Gastrocnemius medialis (tissue), 4 donors: ENCODE measurements around the gene EFCAB5. TPM values are rescaled to one million over a fixed set of nuclear protein-coding genes. Genes with fewer than 3 reads are reported as not detected.
"Not testable (repeated sequence)": the region's sequence is repeated elsewhere in the genome, so short reads cannot be mapped to it uniquely, and the experiment has no call there.

Source experiments
- ATAC-seq, 2 donors: fragments of 150-250 bp; one replicate each; pipeline ENCODE4 v1.9.1; 2016
- DNase-seq, 2 donors: peaks; one replicate each; pipeline ENCODE4 v3.0.0-alpha.2; 2019
- H3K27ac ChIP-seq, 4 donors: fragments of 200-600 bp; sonication (generic); 1 replicate in 1 of 4; 2 replicates in 3 of 4; pipeline ENCODE4 v1.5.1; 2016 to 2018; ENCODE audit warnings: mild to moderate bottlenecking in 2 of 4, moderate library complexity in 1 of 4
- H3K27me3 ChIP-seq, 3 donors: fragments of 200-600 bp; sonication (generic) in 2 of 3; 1 replicate in 1 of 3; 2 replicates in 2 of 3; pipeline versions ENCODE4 v1.5.1 to v1.6.0; 2016 to 2019; ENCODE audit warnings: mild to moderate bottlenecking in 1 of 3, moderate library complexity in 1 of 3
- H3K36me3 ChIP-seq, 2 donors: fragments of 200-600 bp; sonication (generic) in 1 of 2; one replicate each; pipeline ENCODE4 v1.5.1; 2017 to 2018
- H3K4me1 ChIP-seq, 2 donors: fragments of 200-600 bp; sonication (generic) in 1 of 2; one replicate each; pipeline ENCODE4 v1.5.1; 2016 to 2017; ENCODE audit warnings: mild to moderate bottlenecking in 2 of 2
- H3K4me3 ChIP-seq, 4 donors: fragments of 200-600 bp; sonication (generic) in 3 of 4; 1 replicate in 1 of 4; 2 replicates in 3 of 4; pipeline ENCODE4 v1.5.1; 2016 to 2019; ENCODE audit warnings: mild to moderate bottlenecking in 2 of 4
- H3K9me3 ChIP-seq, 3 donors: fragments of 200-600 bp; sonication (generic) in 2 of 3; 1 replicate in 1 of 3; 2 replicates in 2 of 3; pipeline ENCODE4 v1.5.1; 2016 to 2019
- CTCF ChIP-seq, 5 experiments: fragments of 450-650 bp in 3 of 5; fragments of 200-600 bp in 2 of 5; sonication (generic) in 2 of 5; IDR thresholded peaks in 4 of 5; conservative IDR thresholded peaks in 1 of 5; 1 replicate in 4 of 5; 2 replicates in 1 of 5; pipeline ENCODE4 v1.5.1; 2016 to 2019; ENCODE audit warnings: antibody characterized with exemption in 5 of 5, mild to moderate bottlenecking in 3 of 5, moderate library complexity in 3 of 5
- POLR2A ChIP-seq, 2 donors: fragments of 450-650 bp; IDR thresholded peaks; one replicate each; pipeline ENCODE4 v1.6.1; 2017; ENCODE audit warnings: antibody characterized with exemption in 2 of 2, mild to moderate bottlenecking in 2 of 2, moderate library complexity in 2 of 2
- in situ Hi-C, 4 donors: fragments of 200-750 bp; cut with MboI; loops; one replicate each; pipeline versions ENCODE4 v1.15.0 to v1.8.0; 2017; ENCODE audit warnings: low sequenced_read_pairs in 4 of 4
- intact Hi-C: fragments of 100-400 bp; cut with DNase I; formaldehyde crosslinking; loops from one replicate; pipeline ENCODE4 v1.15.1; 2023; ENCODE audit warnings: low total_unique reads
- total RNA-seq, 4 donors: library from RNA; depleted of rRNA; stranded (reverse); fragments of >200 nt; gene quantifications; one replicate each; pipeline versions ENCODE4 v1.1.0 to v1.2.3, GENCODE V29; 2016

Gene EFCAB5
- total RNA-seq, 4 donors from 2014 or later: 0.04 to 0.36 TPM; not detected in 2

DNA sequence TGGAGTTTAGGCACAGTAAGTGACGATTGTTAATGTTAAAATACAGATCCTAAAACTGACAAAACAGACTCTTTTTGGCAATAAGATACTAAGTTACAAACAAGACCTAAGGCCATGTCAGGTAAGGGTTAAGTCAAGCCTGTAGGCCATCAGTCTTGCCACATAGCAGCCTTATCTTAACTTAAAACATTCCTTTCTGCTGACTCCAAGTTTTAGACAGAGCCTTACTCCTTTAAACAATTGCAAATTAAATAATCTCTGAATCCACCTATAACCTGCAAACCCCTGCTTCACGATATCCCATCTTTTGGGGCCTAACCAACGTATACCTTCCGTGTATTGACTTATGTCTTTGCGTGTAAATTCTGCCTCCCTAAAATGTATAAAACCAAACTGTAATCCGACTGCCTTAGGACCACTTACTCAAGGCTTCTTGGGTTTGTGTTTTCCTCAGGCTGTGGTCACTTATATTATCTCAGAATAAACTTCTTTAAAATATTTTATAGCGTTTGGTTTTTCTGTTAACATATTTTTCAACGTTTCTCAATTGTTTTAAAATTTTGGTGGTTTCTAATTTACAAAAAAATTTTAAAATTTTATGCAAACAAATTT, 64.4 kb downstream of the EFCAB5 start:
- Histone ChIP-seq H3K36me3 (no peaks in the 10 kb centered on the region), H3K4me3 (no peak overlapping the region), H3K27me3 (no peaks in the 10 kb centered on the region), H3K27ac (no peak overlapping the region), H3K9me3 (no peaks in the 10 kb centered on the region), H3K4me1 (no peaks in the 10 kb centered on the region)
- intact Hi-C loops (no loop called here), in situ Hi-C loops (no loop called here)
- DNase-seq: no peak
- TF ChIP-seq CTCF (IDR thresholded peaks at IDR 0.05 in 4 of 5, conservative IDR thresholded peaks at IDR 0.05 in 1 of 5) (no peak), POLR2A (IDR thresholded peaks at IDR 0.05) (no peak)
- ATAC-seq: no peak

DNA sequence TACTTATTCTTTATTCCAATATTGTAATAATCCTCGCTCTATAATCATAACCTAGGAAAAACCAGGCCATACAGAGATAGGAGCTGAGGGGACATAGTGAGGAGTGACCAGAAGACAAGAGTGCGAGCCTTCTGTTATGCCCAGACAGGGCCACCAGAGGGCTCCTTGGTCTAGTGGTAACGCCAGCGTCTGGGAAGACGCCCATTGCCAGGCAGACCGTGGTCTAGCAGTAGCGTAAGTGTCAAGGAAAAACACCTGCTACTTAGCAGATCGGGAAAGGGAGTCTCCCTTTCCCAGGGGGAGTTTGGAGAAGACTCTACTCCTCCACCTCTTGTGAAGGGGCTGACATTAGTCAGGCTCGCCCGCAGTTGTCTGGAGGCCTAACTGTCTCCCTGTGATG, 70.5 kb downstream of the EFCAB5 start:
- in situ Hi-C loops: loop anchor here in 1 of 4 donors (10.0 kb wide), 1 partner anchor 207 kb away; no protein-coding TSS in a partner anchor
- H3K36me3 ChIP-seq, H3K4me3 ChIP-seq, H3K9me3 ChIP-seq, H3K4me1 ChIP-seq, ATAC-seq, DNase-seq, H3K27ac ChIP-seq, intact Hi-C loops, H3K27me3 ChIP-seq: not testable (repeated sequence)

DNA sequence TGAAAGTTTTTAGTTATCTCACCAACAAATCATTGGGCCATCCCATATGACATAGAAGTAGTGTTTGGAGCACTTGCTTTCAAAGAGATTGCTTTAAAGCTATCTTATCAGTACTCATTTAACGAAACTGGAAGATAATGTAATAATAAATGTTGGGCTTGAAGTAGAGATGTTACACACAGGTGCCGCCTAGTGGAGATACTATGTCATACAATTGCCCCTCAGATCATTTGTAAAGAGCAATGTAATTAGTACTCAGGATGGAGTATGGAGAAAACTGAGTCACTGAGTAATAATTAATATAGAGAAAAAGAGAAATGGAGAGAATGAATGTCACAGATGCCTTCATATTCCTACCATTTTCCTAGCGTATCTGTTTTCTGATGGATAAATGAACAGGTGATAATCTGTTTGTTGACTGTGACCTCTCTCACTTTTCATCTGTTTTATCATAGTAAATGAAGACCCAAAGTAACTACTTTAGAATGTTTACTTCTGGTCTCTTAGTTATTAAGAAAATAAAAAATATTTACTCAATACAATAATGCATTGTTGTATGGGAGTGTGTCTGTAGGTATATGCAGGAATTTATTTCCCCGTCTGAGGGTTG, 80.4 kb downstream of the EFCAB5 start:
- Histone ChIP-seq H3K4me3 (peak overlapping the region in 1 of 4 donors; percentile 10), H3K27ac (no peak overlapping the region), H3K9me3 (no peaks in the 10 kb centered on the region), H3K4me1 (no peaks in the 10 kb centered on the region), H3K27me3 (no peaks in the 10 kb centered on the region), H3K36me3 (no peaks in the 10 kb centered on the region)
- TF ChIP-seq CTCF (IDR thresholded peaks at IDR 0.05 in 4 of 5, conservative IDR thresholded peaks at IDR 0.05 in 1 of 5) (peak; percentile 51 to 76 (median 58)), POLR2A (IDR thresholded peaks at IDR 0.05) (no peak)
- ATAC-seq: no peak
- in situ Hi-C loops: no loop called here
- intact Hi-C loops: loop anchor here (2.0 to 10.0 kb wide), 2 partner anchors 215 to 437 kb away; partner anchors contain the start of gene GIT1
- DNase-seq: no peak

- DNase-seq, in situ Hi-C loops, H3K4me3 ChIP-seq, ATAC-seq, H3K27me3 ChIP-seq, H3K36me3 ChIP-seq, H3K9me3 ChIP-seq, H3K27ac ChIP-seq, H3K4me1 ChIP-seq: not testable (repeated sequence)
- intact Hi-C loops: loop anchor here (10.0 kb wide), 1 partner anchor 441 kb away; the partner anchor contains the start of gene GIT1
Measured at GRCh38 chr17:30025325-30025724, 83.9 kb downstream of the EFCAB5 start.

- Histone ChIP-seq H3K4me3 (no peak overlapping the region), H3K4me1 (no peaks in the 10 kb centered on the region), H3K27ac (no peak overlapping the region), H3K36me3 (no peaks in the 10 kb centered on the region), H3K9me3 (no peaks in the 10 kb centered on the region), H3K27me3 (no peaks in the 10 kb centered on the region)
- DNase-seq (no peak), ATAC-seq (no peak)
- in situ Hi-C loops (no loop called here), intact Hi-C loops (loop anchor here (10.0 kb wide), 1 partner anchor 443 kb away; the partner anchor contains the start of gene GIT1)
- TF ChIP-seq CTCF (IDR thresholded peaks at IDR 0.05 in 4 of 5, conservative IDR thresholded peaks at IDR 0.05 in 1 of 5) (no peak), POLR2A (IDR thresholded peaks at IDR 0.05) (no peak)
Measured at GRCh38 chr17:30027676-30028075, 86.2 kb downstream of the EFCAB5 start.
